ENCODE data around the gene PZP. TPM values are rescaled to one million over a fixed set of nuclear protein-coding genes. Genes with fewer than 3 reads are reported as not detected.
A peak's percentile ranks its signal among the peaks of the same experiment; 100 is the strongest.

Gene PZP
- total and polyA plus RNA-seq, 10 of the 15 experiments (the other 5 are each of a cell fraction or from before 2014, with no cell fraction given), result not detected

- ChIA-PET CTCF (interaction anchor here (0.8 to 1.5 kb wide), 4 partner anchors 12 to 56 kb away, joined by 3 to 4 read pairs (median 4); no protein-coding TSS in a partner anchor), SMC1A (ENCODE audit: uncharacterized antibody, unreplicated experiment) (no interaction called here), POLR2A (no interaction called here), RAD21 (ENCODE audit: unreplicated experiment) (no interaction called here)
- Histone ChIP-seq H3K27ac (ENCODE audit: control insufficient read depth, insufficient read depth) (no peak overlapping the region), H3K27me3 (replicated peaks in 1 of 2; ENCODE audit: control insufficient read depth in 2 of 2, insufficient read depth in 2 of 2, low read length in 1 of 2) (no peaks in the 10 kb centered on the region), H3K4me1 (ENCODE audit: control insufficient read depth, insufficient read depth, low read length) (no peaks in the 10 kb centered on the region), H2AFZ (ENCODE audit: control insufficient read depth, low read depth, low read length) (no peak overlapping the region), H3K4me2 (ENCODE audit: control insufficient read depth, insufficient read depth) (no peak overlapping the region), H4K20me1 (ENCODE audit: control insufficient read depth, insufficient read depth) (no peaks in the 10 kb centered on the region), H3K79me2 (ENCODE audit: control insufficient read depth, insufficient read depth, low read length) (no peaks in the 10 kb centered on the region), H3K36me3 (ENCODE audit: control insufficient read depth in 2 of 2, insufficient read depth in 2 of 2, low read length in 1 of 2) (no peaks in the 10 kb centered on the region), H3K9me3 (replicated peaks; ENCODE audit: control insufficient read depth, insufficient read depth, low read length) (no peaks in the 10 kb centered on the region), H3K4me3 (no peak overlapping the region), H3K9ac (ENCODE audit: control insufficient read depth, insufficient read depth, low read length) (no peak overlapping the region)
- FAIRE-seq, result no peak
- in situ Hi-C loops (cut with MboI), result no loop called here
- intact Hi-C loops (cut with micrococcal nuclease; ENCODE audit: unreplicated experiment), result no loop called here
- TF ChIP-seq CTCF (IDR thresholded peaks at IDR 0.05 in 2 of 3, conservative IDR thresholded peaks at IDR 0.05 in 1 of 3; ENCODE audit: control insufficient read depth in 2 of 3, extremely low read depth in 1 of 3, insufficient read depth in 1 of 3, low read depth in 3 of 3, low read length in 3 of 3), result peak; percentile 24 to 56 (median 51); a peak in 5 of 6 replicates
- TF ChIP-seq YY1 (IDR thresholded peaks at IDR 0.05; ENCODE audit: low read depth, low read length), result peak; percentile 58; the same call in 1 of the 2 replicates
- peak; percentile 37 for TF ChIP-seq RAD21 (IDR thresholded peaks at IDR 0.05; ENCODE audit: insufficient read depth, low read depth, low read length)
- TF ChIP-seq IRF5 (IDR thresholded peaks at IDR 0.05; ENCODE audit: borderline replicate concordance), result no peak
- no peak for TF ChIP-seq MEF2A (IDR thresholded peaks at IDR 0.05; ENCODE audit: insufficient read depth, low read depth, low read length)
- no TSS peak for BruUV-seq (replicated peaks)
- DNase-seq (ENCODE audit: low read depth, low spot score), result no peak
- 44% methylated on average over 16 of the region's 16 CpGs for WGBS (ENCODE audit: insufficient coverage, insufficient replicate concordance, low lambda C conversion rate, missing lambda C conversion rate)
- peak; percentile 71 for ATAC-seq
Observed at GRCh38 chr12:9134981-9135628, 73.1 kb downstream of the PZP start.
